ENCODE measurements around the gene HHAT.
A peak's percentile ranks its signal among the peaks of the same experiment; 100 is the strongest.

The HHAT gene

DNA sequence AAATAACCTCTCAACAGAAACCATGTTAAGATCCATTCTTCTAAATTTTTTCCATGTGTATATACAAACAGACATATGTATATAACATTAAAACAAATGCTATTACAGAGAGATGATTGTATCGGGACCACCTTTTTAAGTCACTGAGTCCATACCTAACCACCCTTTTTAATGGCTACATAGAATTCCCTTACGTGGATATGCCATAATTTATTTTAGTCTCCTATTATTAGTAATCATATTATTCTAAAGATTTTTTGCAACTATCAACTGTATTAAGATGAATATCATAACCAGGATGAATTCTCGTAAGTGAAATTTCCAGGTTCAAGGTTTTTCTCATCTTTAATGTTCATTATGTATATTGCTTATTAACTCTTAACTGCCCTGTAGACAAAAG is 259.7 kb downstream of the HHAT start:
- TF ChIP-seq, protein P1, sequence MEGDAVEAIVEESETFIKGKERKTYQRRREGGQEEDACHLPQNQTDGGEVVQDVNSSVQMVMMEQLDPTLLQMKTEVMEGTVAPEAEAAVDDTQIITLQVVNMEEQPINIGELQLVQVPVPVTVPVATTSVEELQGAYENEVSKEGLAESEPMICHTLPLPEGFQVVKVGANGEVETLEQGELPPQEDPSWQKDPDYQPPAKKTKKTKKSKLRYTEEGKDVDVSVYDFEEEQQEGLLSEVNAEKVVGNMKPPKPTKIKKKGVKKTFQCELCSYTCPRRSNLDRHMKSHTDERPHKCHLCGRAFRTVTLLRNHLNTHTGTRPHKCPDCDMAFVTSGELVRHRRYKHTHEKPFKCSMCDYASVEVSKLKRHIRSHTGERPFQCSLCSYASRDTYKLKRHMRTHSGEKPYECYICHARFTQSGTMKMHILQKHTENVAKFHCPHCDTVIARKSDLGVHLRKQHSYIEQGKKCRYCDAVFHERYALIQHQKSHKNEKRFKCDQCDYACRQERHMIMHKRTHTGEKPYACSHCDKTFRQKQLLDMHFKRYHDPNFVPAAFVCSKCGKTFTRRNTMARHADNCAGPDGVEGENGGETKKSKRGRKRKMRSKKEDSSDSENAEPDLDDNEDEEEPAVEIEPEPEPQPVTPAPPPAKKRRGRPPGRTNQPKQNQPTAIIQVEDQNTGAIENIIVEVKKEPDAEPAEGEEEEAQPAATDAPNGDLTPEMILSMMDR (IDR thresholded peaks at IDR 0.05; ENCODE audit: insufficient read depth, missing control alignments), result no peak
- no peak for DNase-seq (ENCODE audit: insufficient read length, low spot score)
- FAIRE-seq, result peak; percentile 16

DNA sequence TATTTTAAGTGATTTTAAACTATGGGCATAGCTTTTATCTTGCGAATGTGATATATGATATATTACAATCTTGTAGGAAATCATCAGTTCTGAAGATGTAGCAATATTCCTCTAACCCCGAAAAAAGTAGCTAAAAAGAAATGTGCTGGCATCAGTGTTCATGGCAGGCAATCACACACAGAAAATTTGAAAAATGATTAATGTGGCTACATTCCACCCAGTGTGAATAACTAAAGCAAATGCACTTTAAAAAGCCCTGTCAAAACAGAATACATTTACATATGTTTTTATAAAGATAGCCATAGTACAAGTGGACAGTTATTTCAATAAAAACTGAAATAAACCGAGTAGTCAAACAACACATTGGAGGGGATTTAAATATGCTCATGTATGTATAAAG is 260.2 kb downstream of the HHAT start:
- TF ChIP-seq, protein P1 (IDR thresholded peaks at IDR 0.05; ENCODE audit: insufficient read depth, missing control alignments), result no peak
- DNase-seq (ENCODE audit: insufficient read length, low spot score), result no peak
- FAIRE-seq, result no peak

DNA sequence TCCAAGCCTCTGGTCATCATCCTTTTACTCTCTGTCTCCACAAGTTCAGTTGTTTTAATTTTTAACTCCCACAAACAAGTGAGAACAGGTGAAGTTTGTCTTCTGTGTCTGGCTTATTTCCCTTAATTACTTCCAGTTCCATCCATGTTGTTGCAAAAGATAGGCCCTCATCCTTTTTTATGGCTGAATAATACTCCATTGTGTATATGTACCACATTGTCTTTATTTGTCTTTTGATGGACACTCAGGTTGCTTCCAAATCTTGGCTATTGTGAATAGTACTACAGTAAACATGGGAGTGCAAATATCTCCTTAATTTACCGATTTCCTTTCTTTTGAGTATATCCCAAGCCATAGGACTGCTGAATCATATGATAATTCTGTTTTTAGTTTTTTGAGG is 262.5 kb downstream of the HHAT start:
- DNase-seq (ENCODE audit: insufficient read length, low spot score) (no peak), FAIRE-seq (no peak)
- TF ChIP-seq, protein P1 (IDR thresholded peaks at IDR 0.05; ENCODE audit: insufficient read depth, missing control alignments), result no peak

DNA sequence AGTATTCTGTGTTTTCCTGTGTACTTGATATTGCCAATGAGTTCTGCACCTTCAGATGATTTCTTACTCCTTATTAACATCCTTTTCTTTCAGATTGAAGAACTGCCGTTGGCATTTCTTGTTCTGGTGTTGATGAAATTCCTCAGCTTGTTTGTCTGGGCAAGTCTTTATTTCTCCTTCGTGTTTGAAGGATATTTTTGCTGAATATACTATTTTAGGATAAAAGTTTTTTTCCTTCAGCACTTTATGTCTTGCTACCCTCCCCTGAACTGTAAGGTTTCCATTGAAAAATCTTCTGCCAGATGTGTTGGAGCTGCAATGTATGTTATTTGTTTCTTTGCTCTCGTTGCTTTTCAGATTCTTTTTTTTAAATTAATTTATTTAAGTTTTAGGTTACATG is 265.9 kb downstream of the HHAT start:
- TF ChIP-seq, protein P1 (IDR thresholded peaks at IDR 0.05; ENCODE audit: insufficient read depth, missing control alignments), result no peak

DNA sequence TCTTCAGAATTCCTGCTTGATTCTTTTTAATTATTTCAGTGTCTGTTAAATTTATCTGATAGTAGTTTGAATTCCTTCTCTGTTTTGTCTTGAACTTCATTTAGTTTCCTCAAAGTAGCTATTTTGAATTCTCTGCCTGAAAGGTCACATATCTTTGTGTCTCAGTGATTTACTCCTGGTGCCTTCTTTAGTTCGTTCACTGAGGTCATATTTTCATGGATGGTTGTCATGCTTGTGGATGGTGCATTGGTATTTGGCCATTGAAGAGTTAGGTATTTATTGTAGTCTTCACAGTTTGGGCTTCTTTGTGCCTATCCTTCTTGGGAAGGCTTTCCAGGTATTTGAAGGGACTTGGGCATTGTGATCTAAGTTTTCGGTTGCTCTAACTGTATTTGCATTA is 267.9 kb downstream of the HHAT start:
- TF ChIP-seq, protein P1 (IDR thresholded peaks at IDR 0.05; ENCODE audit: insufficient read depth, missing control alignments), result no peak
- FAIRE-seq (peak; percentile 71), DNase-seq (ENCODE audit: insufficient read length, low spot score) (no peak)

More for the DNA sequence above, 265.9 kb downstream of the HHAT start:
- FAIRE-seq, result no peak
- DNase-seq (ENCODE audit: insufficient read length, low spot score), result no peak

DNA sequence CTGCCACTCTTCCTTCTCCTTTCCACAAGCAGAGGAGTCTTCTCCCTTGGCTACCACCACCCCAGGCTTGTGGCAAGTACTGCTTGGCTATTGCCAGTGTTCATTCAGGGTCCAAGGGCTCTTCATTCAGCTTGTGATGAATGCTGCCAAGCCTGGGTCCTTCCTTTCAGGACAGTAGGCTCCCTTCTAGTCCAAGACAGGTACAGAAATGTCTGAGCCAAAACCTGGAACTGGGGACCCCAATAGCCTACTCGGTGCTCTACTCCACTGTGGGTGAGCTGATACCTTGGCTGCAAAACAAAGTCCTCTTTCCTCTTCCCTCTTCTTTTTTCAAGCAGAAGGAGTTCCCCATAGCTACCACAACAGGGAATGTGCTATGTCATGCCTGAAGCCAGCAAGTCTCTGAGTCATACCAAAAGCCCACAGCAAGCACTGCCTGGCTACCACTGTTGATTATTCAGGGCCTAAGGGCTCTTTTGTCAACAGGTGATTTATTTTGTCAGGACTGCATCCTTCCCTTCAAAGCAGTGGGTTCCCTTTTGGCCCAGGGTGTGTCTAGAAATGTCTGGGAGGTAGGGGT is 268.9 kb downstream of the HHAT start:
- FAIRE-seq, result no peak
- TF ChIP-seq, protein P1 (IDR thresholded peaks at IDR 0.05; ENCODE audit: insufficient read depth, missing control alignments), result no peak
- no peak for DNase-seq (ENCODE audit: insufficient read length, low spot score)

DNA sequence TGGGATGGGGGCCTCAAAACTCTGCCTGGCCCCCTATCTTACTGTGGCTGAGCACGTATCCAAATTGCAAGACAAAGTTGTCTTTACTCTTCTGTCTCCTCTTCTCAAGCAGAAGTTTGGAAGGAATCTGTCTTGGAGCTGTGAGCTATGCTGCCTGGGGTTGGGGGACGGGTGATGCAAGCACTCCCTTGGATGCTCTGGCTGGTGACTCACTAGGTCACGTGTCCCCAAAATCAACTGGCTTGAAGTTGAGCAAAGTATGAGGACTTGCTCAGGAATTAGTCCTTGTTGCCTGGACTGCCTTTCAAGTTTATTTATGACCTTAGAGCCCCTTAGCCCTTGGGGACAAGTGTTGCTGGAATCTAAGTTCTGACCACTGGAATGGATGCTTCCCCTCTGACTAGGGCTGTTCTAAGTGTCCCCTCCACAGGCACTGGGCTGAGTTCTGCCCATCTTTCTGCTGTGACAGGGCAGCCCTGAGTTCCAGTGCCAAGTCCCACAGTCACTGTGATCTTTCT is 269.5 kb downstream of the HHAT start:
- DNase-seq (ENCODE audit: insufficient read length, low spot score) (no peak), FAIRE-seq (no peak)
- TF ChIP-seq, protein P1 (IDR thresholded peaks at IDR 0.05; ENCODE audit: insufficient read depth, missing control alignments), result no peak

Measured in D721Med (cell line).